ENCODE results near the gene ITGB8.

DNA sequence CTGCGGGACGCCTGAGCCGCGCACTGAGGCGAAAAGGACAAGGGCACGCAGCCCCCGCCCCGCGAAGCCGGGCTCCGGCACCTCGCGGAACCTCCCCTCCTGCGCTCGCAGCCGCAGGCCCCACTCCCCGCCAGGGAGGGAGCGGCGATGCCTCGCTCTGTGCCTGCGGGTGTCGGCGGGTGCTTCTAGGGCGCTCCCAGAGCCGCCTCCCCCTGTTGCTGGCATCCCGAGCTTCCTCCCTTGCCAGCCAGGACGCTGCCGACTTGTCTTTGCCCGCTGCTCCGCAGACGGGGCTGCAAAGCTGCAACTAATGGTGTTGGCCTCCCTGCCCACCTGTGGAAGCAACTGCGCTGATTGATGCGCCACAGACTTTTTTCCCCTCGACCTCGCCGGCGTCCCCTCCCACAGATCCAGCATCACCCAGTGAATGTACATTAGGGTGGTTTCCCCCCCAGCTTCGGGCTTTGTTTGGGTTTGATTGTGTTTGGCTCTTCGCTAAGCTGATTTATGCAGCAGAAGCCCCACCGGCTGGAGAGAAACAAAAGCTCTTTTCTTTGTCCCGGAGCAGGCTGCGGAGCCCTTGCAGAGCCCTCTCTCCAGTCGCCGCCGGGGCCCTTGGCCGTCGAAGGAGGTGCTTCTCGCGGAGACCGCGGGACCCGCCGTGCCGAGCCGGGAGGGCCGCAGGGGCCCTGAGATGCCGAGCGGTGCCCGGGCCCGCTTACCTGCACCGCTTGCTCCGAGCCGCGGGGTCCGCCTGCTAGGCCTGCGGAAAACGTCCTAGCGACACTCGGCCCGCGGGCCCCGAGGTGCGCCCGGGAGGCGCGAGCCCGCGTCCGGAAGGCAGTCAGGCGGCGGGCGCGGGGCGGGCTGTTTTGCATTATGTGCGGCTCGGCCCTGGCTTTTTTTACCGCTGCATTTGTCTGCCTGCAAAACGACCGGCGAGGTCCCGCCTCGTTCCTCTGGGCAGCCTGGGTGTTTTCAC is 519 bp downstream of the ITGB8 start:
- TF ChIP-seq, protein P1, sequence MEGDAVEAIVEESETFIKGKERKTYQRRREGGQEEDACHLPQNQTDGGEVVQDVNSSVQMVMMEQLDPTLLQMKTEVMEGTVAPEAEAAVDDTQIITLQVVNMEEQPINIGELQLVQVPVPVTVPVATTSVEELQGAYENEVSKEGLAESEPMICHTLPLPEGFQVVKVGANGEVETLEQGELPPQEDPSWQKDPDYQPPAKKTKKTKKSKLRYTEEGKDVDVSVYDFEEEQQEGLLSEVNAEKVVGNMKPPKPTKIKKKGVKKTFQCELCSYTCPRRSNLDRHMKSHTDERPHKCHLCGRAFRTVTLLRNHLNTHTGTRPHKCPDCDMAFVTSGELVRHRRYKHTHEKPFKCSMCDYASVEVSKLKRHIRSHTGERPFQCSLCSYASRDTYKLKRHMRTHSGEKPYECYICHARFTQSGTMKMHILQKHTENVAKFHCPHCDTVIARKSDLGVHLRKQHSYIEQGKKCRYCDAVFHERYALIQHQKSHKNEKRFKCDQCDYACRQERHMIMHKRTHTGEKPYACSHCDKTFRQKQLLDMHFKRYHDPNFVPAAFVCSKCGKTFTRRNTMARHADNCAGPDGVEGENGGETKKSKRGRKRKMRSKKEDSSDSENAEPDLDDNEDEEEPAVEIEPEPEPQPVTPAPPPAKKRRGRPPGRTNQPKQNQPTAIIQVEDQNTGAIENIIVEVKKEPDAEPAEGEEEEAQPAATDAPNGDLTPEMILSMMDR (IDR thresholded peaks at IDR 0.05) = no peak
- TF ChIP-seq POLR2AphosphoS5 (IDR thresholded peaks at IDR 0.05; ENCODE audit: insufficient read depth in 1 of 2, low read depth in 1 of 2) = peak in 1 of 2 donors; percentile 52

Measured in vagina (tissue), 2 donors.